ENCODE measurements around the gene RAD51B.

RAD51B gene

GRCh38 chr14:67837011-67837624 lies 17.5 kb downstream of the RAD51B start:
- DNase-seq: peak; percentile 78

GRCh38 chr14:67846029-67846610 lies 26.5 kb downstream of the RAD51B start:
- DNase-seq: no peak

- no peak for DNase-seq
These were observed 30.7 kb downstream of the RAD51B start for GRCh38 chr14:67850066-67850830.

- DNase-seq: no peak
These were observed 32.3 kb downstream of the RAD51B start for GRCh38 chr14:67851785-67852410.

GRCh38 chr14:67852926-67853604 lies 33.5 kb downstream of the RAD51B start:
- DNase-seq: no peak

- DNase-seq: no peak
These were observed 34.1 kb downstream of the RAD51B start for GRCh38 chr14:67853715-67854114.

GRCh38 chr14:67856827-67857226 lies 37.2 kb downstream of the RAD51B start:
- DNase-seq: peak; percentile 24

GRCh38 chr14:67857778-67858350 lies 38.3 kb downstream of the RAD51B start:
- no peak for DNase-seq

GRCh38 chr14:67859169-67859749 lies 39.7 kb downstream of the RAD51B start:
- DNase-seq: no peak

GRCh38 chr14:67863223-67863622 lies 43.6 kb downstream of the RAD51B start:
- DNase-seq: no peak

GRCh38 chr14:67875175-67876006 lies 55.8 kb downstream of the RAD51B start:
- no peak for DNase-seq

- no peak for DNase-seq
These were observed 59.4 kb downstream of the RAD51B start for GRCh38 chr14:67879026-67879425.

GRCh38 chr14:67881225-67881624 lies 61.6 kb downstream of the RAD51B start:
- DNase-seq: peak; percentile 19

GRCh38 chr14:67882986-67883555 lies 63.5 kb downstream of the RAD51B start:
- DNase-seq: no peak

- DNase-seq: peak; percentile 42
These were observed 64.1 kb downstream of the RAD51B start for GRCh38 chr14:67883717-67884116.

GRCh38 chr14:67886191-67886590 lies 66.6 kb downstream of the RAD51B start:
- no peak for DNase-seq

GRCh38 chr14:67887478-67887877 lies 67.9 kb downstream of the RAD51B start:
- peak; percentile 17 for DNase-seq

GRCh38 chr14:67889455-67889854 lies 69.9 kb downstream of the RAD51B start:
- no peak for DNase-seq

GRCh38 chr14:67892466-67893100 lies 73.0 kb downstream of the RAD51B start:
- DNase-seq: peak; percentile 68

GRCh38 chr14:67900231-67900630 lies 80.7 kb downstream of the RAD51B start:
- DNase-seq: no peak

Measured in DMS53 (cell line).